K562 (cell line): ENCODE data around the gene TBC1D32. TPM values are rescaled to one million over a fixed set of nuclear protein-coding genes. Genes with fewer than 3 reads are reported as not detected.
A peak's percentile ranks its signal among the peaks of the same experiment; 100 is the strongest.

ENCODE experiments used
- ATAC-seq: fragments of 200-7000 bp; cut with Tn5 transposase; 3 replicates; pipeline ENCODE4 v1.9.1; 2020; ENCODE audit warnings: moderate library complexity
- BruUV-seq: library from RNA; stranded (reverse); fragments of 400-500 nt; replicated peaks from 2 replicates; lab custom pipeline; 2021; lab: Mats Ljungman, UMichigan
- CTCF ChIA-PET: fragments of 300-600 bp; formaldehyde crosslinking; extraction: SDS; loops from one replicate; lab custom pipeline; 2021; ENCODE audit warnings: low intra/inter-chr PET ratio; lab: Yijun Ruan, JAX
- POLR2A ChIA-PET: fragments of 300-600, 350-650 bp; sonication (Branson Sonifier 250); formaldehyde crosslinking; extraction: SDS; loops from one replicate; lab custom pipeline; 2021; ENCODE audit warnings: antibody characterized with exemption, inconsistent platforms; lab: Yijun Ruan, JAX
- DNase-seq, 4 experiments: peaks; one replicate each; pipeline versions ENCODE4 v3.0.0 to v3.0.0-alpha.2; 2011 to 2018; ENCODE audit warnings: low spot score in 3 of 4, mixed read lengths in 3 of 4; ENCODE audit errors: extremely low read depth in 1 of 4
- FAIRE-seq: peaks from 2 replicates; lab custom pipeline; 2011; peaks lifted over from hg19 to GRCh38; lab: Jason Lieb, UNC
- H2AFZ ChIP-seq: 2 replicates; pipeline ENCODE4 v1.6.0; 2011; ENCODE audit warnings: low read depth, low read length, control low read depth, inconsistent platforms
- H3K27ac ChIP-seq: fragments of 200-600 bp; 3 replicates; pipeline ENCODE4 v1.8.0; 2011; ENCODE audit warnings: low read depth, mild to moderate bottlenecking, control low read depth, inconsistent platforms, low read length, moderate library complexity, mixed read lengths; ENCODE audit errors: extremely low read depth
- H3K27me3 ChIP-seq, 2 experiments: fragments of 300-600 bp in 1 of 2; 2 replicates in 1 of 2; 3 replicates in 1 of 2; pipeline versions ENCODE4 v1.6.0 to v1.8.0; 2011; ENCODE audit warnings: inconsistent platforms in 2 of 2, low read length in 2 of 2, mild to moderate bottlenecking in 1 of 2, mixed read lengths in 1 of 2, moderate library complexity in 1 of 2; ENCODE audit not compliant: control insufficient read depth in 2 of 2, insufficient read depth in 2 of 2
- H3K36me3 ChIP-seq: fragments of 300-600 bp; 3 replicates; pipeline ENCODE4 v1.8.0; 2011; ENCODE audit warnings: mild to moderate bottlenecking, low read length, inconsistent platforms; ENCODE audit not compliant: control insufficient read depth, insufficient read depth
- H3K4me1 ChIP-seq, 2 experiments: fragments of 200-600 bp in 1 of 2; replicated peaks in 1 of 2; 2 replicates in 1 of 2; 3 replicates in 1 of 2; pipeline versions ENCODE4 v1.5.1 to v1.8.0; 2011; ENCODE audit warnings: inconsistent platforms in 2 of 2, low read length in 2 of 2, mild to moderate bottlenecking in 1 of 2, mixed read lengths in 1 of 2, moderate library complexity in 1 of 2; ENCODE audit not compliant: control insufficient read depth in 2 of 2, insufficient read depth in 2 of 2
- H3K4me2 ChIP-seq: 2 replicates; pipeline ENCODE4 v1.6.1; 2011; ENCODE audit warnings: low read length, control low read depth, inconsistent platforms, mixed read lengths; ENCODE audit not compliant: insufficient read depth
- H3K4me3 ChIP-seq: fragments of 200-600 bp; sonication (generic), shearing (Covaris generic); 2 replicates; pipeline ENCODE4 v1.5.1; 2016; ENCODE audit warnings: control low read depth, inconsistent platforms
- H3K79me2 ChIP-seq: fragments of 200-600 bp; 3 replicates; pipeline ENCODE4 v1.8.0; 2011; ENCODE audit warnings: low read length, inconsistent platforms; ENCODE audit not compliant: control insufficient read depth, insufficient read depth
- H3K9ac ChIP-seq, 2 experiments: 2 replicates each; pipeline versions ENCODE4 v1.6.0 to v1.6.1; 2011; ENCODE audit warnings: low read depth in 2 of 2, low read length in 2 of 2, control low read depth in 1 of 2, inconsistent platforms in 1 of 2, mild to moderate bottlenecking in 1 of 2, mixed read lengths in 1 of 2; ENCODE audit not compliant: insufficient read depth in 1 of 2
- H3K9me1 ChIP-seq: one replicate; pipeline ENCODE4 v1.6.0; 2011; ENCODE audit warnings: inconsistent platforms, mild to moderate bottlenecking, low read length, moderate library complexity; ENCODE audit not compliant: control insufficient read depth, insufficient read depth
- H3K9me3 ChIP-seq: replicated peaks from 2 replicates; pipeline ENCODE4 v1.5.1; 2011; ENCODE audit warnings: low read depth, low read length, inconsistent platforms; ENCODE audit not compliant: control insufficient read depth, insufficient read depth
- H4K20me1 ChIP-seq: replicated peaks from 2 replicates; pipeline ENCODE4 v1.6.1; 2011; ENCODE audit warnings: low read length, inconsistent platforms, mixed read lengths; ENCODE audit not compliant: control insufficient read depth, insufficient read depth
- NKRF ChIP-seq: fragments of 450-650 bp; IDR thresholded peaks from 2 replicates; pipeline ENCODE4 v1.6.1; 2016; ENCODE audit warnings: borderline replicate concordance
- PTBP1 ChIP-seq: fragments of 200-400 bp; formaldehyde crosslinking; IDR thresholded peaks from 2 replicates; pipeline ENCODE4 v1.6.1; 2017; ENCODE audit warnings: low read depth, low read length
- TRIM28 ChIP-seq: fragments of 450-650 bp; IDR thresholded peaks from 2 replicates; pipeline ENCODE4 v1.6.1; 2017
- ZNF280A ChIP-seq: fragments of 450-650 bp; IDR thresholded peaks from 2 replicates; pipeline ENCODE4 v1.6.1; 2018; ENCODE audit warnings: mild to moderate bottlenecking, low read depth; ENCODE audit not compliant: partially characterized antibody
- in situ Hi-C: fragments of 300-500 bp; cut with MboI; formaldehyde crosslinking; loops from 4 replicates; pipeline ENCODE4 v1.15.0; 2018; ENCODE audit warnings: inconsistent platforms, mixed read lengths
- intact Hi-C: fragments of 100-400 bp; cut with micrococcal nuclease; formaldehyde crosslinking; loops from 2 replicates; pipeline ENCODE4 v1.14.2; 2022
- polyA plus RNA-seq, 8 experiments: library from polyadenylated mRNA; depleted of rRNA in 4 of 8; stranded (reverse) in 5 of 8; unstranded in 3 of 8; fragments of >200 nt; fragmentation: Nextera tagmentation in 2 of 8; fragmentation: Illumina TruSeq in 1 of 8; extraction: Ambion mirVana in 2 of 8; extraction: Trizol in 1 of 8; gene quantifications; 2 replicates each; pipeline versions ENCODE4 v1.2.1 to v1.2.3, GENCODE V29; 2011 to 2014; ENCODE audit warnings: inconsistent platforms in 1 of 8, missing spikeins in 1 of 8
- total RNA-seq, 7 experiments: library from RNA; depleted of rRNA in 6 of 7; stranded (reverse); fragments of >200 nt in 6 of 7; fragmentation: Illumina TruSeq in 2 of 7; extraction: Trizol in 2 of 7; gene quantifications; 2 replicates each; pipeline versions ENCODE4 v1.2.1 to v1.2.3, GENCODE V29; 2011 to 2021; ENCODE audit warnings: low replicate concordance in 1 of 7

The TBC1D32 gene
- total and polyA plus RNA-seq, 9 of the 15 experiments (the other 6 are each of a cell fraction or from before 2014, with no cell fraction given) = 2.5 to 9.6 (median 3.9) TPM

- no peak for TF ChIP-seq PTBP1
- TF ChIP-seq, all 486 proteins: peak for 0
- ChIA-PET POLR2A (no interaction called here), CTCF (no interaction called here)
- Histone ChIP-seq H3K9ac (no peak overlapping the region), H3K4me3 (no peak overlapping the region), H3K27me3 (no peaks in the 10 kb centered on the region), H3K9me1 (no peaks in the 10 kb centered on the region), H3K27ac (no peak overlapping the region), H3K4me2 (no peak overlapping the region), H2AFZ (no peak overlapping the region), H4K20me1 (no peaks in the 10 kb centered on the region), H3K4me1 (no peaks in the 10 kb centered on the region), H3K9me3 (no peaks in the 10 kb centered on the region), H3K79me2 (no peaks in the 10 kb centered on the region), H3K36me3 (no peaks in the 10 kb centered on the region)
- intact Hi-C loops (no loop called here), in situ Hi-C loops (no loop called here)
- BruUV-seq = no TSS peak
- DNase-seq (no peak), FAIRE-seq (no peak), ATAC-seq (no peak)
Measured at GRCh38 chr6:121134922-121135321, 199.4 kb downstream of the TBC1D32 start.

- BruUV-seq = no TSS peak
- H3K9ac ChIP-seq = no peak overlapping the region
- H4K20me1 ChIP-seq = no peaks in the 10 kb centered on the region
- no peaks in the 10 kb centered on the region for H3K27me3 ChIP-seq
- H3K79me2 ChIP-seq = no peaks in the 10 kb centered on the region
- POLR2A ChIA-PET = no interaction called here
- no peak overlapping the region for H2AFZ ChIP-seq
- CTCF ChIA-PET = no interaction called here
- intact Hi-C loops = no loop called here
- ATAC-seq = no peak
- no peaks in the 10 kb centered on the region for H3K36me3 ChIP-seq
- DNase-seq = no peak
- H3K4me2 ChIP-seq = no peak overlapping the region
- in situ Hi-C loops = no loop called here
- H3K9me1 ChIP-seq = no peaks in the 10 kb centered on the region
- H3K4me3 ChIP-seq = no peak overlapping the region
- no peaks in the 10 kb centered on the region for H3K4me1 ChIP-seq
- TF ChIP-seq TRIM28 (peak; percentile 78; the same call in 1 of the 2 replicates), ZNF280A (peak; percentile 50), NKRF (no peak)
- no peak for FAIRE-seq
- H3K9me3 ChIP-seq = peaks cover 5% of the 10 kb centered on the region
- no peak overlapping the region for H3K27ac ChIP-seq
Measured at GRCh38 chr6:121124600-121124999, 209.7 kb downstream of the TBC1D32 start.
